Stimulated activated naive CD8-positive, alpha-beta T cell treated with anti-CD3 and anti-CD28 coated beads, Interleukin-15, Interleukin-2, amounts not matched to agents 100 U/mL and 50 U/mL, for 24 hours (primary cell): ENCODE data around the gene TPSAB1.
"Not testable (repeated sequence)": the region's sequence is repeated elsewhere in the genome, so short reads cannot be mapped to it uniquely, and the experiment has no call there.

ENCODE experiments used
- ATAC-seq: fragments of 150-1000 bp; cut with Tn5 transposase; one replicate; pipeline ENCODE4 v1.10.0; 2021
- DNase-seq: peaks from one replicate; pipeline ENCODE4 v3.0.0; 2021

Gene TPSAB1

GRCh38 chr16:1265826-1266225 lies 25.3 kb downstream of the TPSAB1 start:
- DNase-seq, result no peak
- ATAC-seq, result no peak

GRCh38 chr16:1269418-1269817 lies 28.9 kb downstream of the TPSAB1 start:
- not testable (repeated sequence) for DNase-seq

GRCh38 chr16:1271380-1271723 lies 30.8 kb downstream of the TPSAB1 start:
- ATAC-seq (no peak), DNase-seq (no peak)

More at GRCh38 chr16:1269418-1269817, 28.9 kb downstream of the TPSAB1 start:
- not testable (repeated sequence) for ATAC-seq

GRCh38 chr16:1271724-1272413 lies 31.4 kb downstream of the TPSAB1 start:
- not testable (repeated sequence) for DNase-seq, ATAC-seq

GRCh38 chr16:1272453-1273198 lies 32.1 kb downstream of the TPSAB1 start:
- ATAC-seq (no peak), DNase-seq (no peak)

GRCh38 chr16:1273816-1274215 lies 33.3 kb downstream of the TPSAB1 start:
- no peak for DNase-seq
- no peak for ATAC-seq

- ATAC-seq (no peak), DNase-seq (no peak)
Measured at GRCh38 chr16:1274767-1275166, 34.3 kb downstream of the TPSAB1 start.

- no peak for ATAC-seq
- no peak for DNase-seq
Measured at GRCh38 chr16:1275791-1276579, 35.5 kb downstream of the TPSAB1 start.

GRCh38 chr16:1276580-1276878 lies 36.0 kb downstream of the TPSAB1 start:
- DNase-seq (no peak), ATAC-seq (no peak)

GRCh38 chr16:1277151-1277598 lies 36.7 kb downstream of the TPSAB1 start:
- no peak for DNase-seq
- no peak for ATAC-seq

GRCh38 chr16:1277617-1278282 lies 37.2 kb downstream of the TPSAB1 start:
- DNase-seq, result no peak
- no peak for ATAC-seq

GRCh38 chr16:1278477-1278876 lies 38.0 kb downstream of the TPSAB1 start:
- ATAC-seq, result no peak
- no peak for DNase-seq

- ATAC-seq (no peak), DNase-seq (no peak)
Measured at GRCh38 chr16:1279081-1279944, 38.8 kb downstream of the TPSAB1 start.

- no peak for ATAC-seq
- DNase-seq, result no peak
Measured at GRCh38 chr16:1279945-1280589, 39.6 kb downstream of the TPSAB1 start.

GRCh38 chr16:1280783-1281182 lies 40.3 kb downstream of the TPSAB1 start:
- ATAC-seq (no peak), DNase-seq (no peak)

GRCh38 chr16:1281517-1281916 lies 41.0 kb downstream of the TPSAB1 start:
- no peak for DNase-seq
- no peak for ATAC-seq

- ATAC-seq (no peak), DNase-seq (no peak)
Measured at GRCh38 chr16:1282324-1282973, 41.9 kb downstream of the TPSAB1 start.

- DNase-seq (no peak), ATAC-seq (no peak)
Measured at GRCh38 chr16:1283296-1283695, 42.8 kb downstream of the TPSAB1 start.

GRCh38 chr16:1283996-1284616 lies 43.6 kb downstream of the TPSAB1 start:
- ATAC-seq (no peak), DNase-seq (no peak)
